Muscle of leg (tissue), 11 donors: ENCODE results near the gene PSMA5. TPM values are rescaled to one million over a fixed set of nuclear protein-coding genes. Genes with fewer than 3 reads are reported as not detected.
"Not testable (repeated sequence)": the region's sequence is repeated elsewhere in the genome, so short reads cannot be mapped to it uniquely, and the experiment has no call there.

ENCODE experiments used
- DNase-seq: peaks from one replicate; pipeline ENCODE4 v3.0.0; 2013
- H3K27ac ChIP-seq: one replicate; pipeline ENCODE4 v1.5.1; 2013; ENCODE audit warnings: mild to moderate bottlenecking, low read length, control low read depth
- H3K27me3 ChIP-seq: one replicate; pipeline ENCODE4 v1.6.1; 2013; ENCODE audit warnings: low read length; ENCODE audit not compliant: control insufficient read depth, insufficient read depth
- H3K36me3 ChIP-seq: one replicate; pipeline ENCODE4 v1.6.1; 2013; ENCODE audit warnings: low read length; ENCODE audit not compliant: control insufficient read depth, insufficient read depth
- H3K4me1 ChIP-seq: one replicate; pipeline ENCODE4 v1.6.1; 2013; ENCODE audit warnings: low read length; ENCODE audit not compliant: control insufficient read depth, insufficient read depth
- H3K4me3 ChIP-seq: one replicate; pipeline ENCODE4 v1.5.1; 2013; ENCODE audit warnings: low read length, control low read depth
- H3K9me3 ChIP-seq: replicated peaks from 2 replicates; pipeline ENCODE4 v1.6.1; 2013; ENCODE audit warnings: low read depth, low read length; ENCODE audit not compliant: control insufficient read depth
- WGBS: methylation state at CpG from one replicate; pipeline ENCODE4 v1.1.5; 2013; ENCODE audit warnings: missing lambda C conversion rate; ENCODE audit not compliant: insufficient coverage; 5-methylcytosine and 5-hydroxymethylcytosine counted together
- polyA plus RNA-seq, 8 donors: library from polyadenylated mRNA; unstranded; fragments of 120-200 nt; gene quantifications; one replicate each; pipeline versions ENCODE4 v1.2.1 to v1.2.3, GENCODE V29; 2013; ENCODE audit warnings: inconsistent platforms in 1 of 8, low replicate concordance in 1 of 8; ENCODE audit not compliant: insufficient read length in 8 of 8, insufficient read depth in 1 of 8
- total RNA-seq: library from RNA; stranded (reverse); fragments of 120-200 nt; gene quantifications from one replicate; pipeline ENCODE4 v1.2.4, GENCODE V29; 2013

The PSMA5 gene
- total and polyA plus RNA-seq, 9 donors: 62.8 to 95.9 (median 80.6) TPM

DNA sequence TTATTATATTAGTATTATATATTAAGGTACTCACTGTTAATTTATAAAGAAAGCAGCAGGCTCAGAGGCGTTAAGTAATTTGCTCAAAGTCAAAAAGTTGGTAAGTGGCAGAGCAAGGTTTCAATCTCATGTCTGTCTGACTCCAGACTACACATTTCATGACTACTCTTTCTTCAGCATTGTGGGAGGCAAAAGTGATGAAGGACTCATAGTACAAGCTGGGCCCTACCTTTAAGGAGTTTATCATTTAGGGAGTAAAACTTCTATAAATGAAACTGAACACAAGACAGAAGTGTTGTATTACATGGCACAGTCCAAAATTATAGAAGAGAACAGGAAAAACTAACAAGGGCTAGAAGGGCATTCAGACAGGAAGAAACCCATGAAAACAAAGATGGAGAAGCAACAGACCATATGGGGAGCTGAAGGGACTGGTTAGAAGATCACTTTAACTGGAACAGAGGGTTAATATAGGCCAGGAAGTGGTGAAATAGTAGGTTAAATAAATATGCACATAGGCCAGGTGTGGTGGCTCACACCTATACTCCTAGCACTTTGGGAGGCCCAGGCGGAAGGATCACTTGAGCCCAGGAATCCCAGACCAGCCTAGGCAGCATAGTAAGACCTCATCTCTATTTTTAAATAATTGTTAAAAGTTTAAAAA lies 40.1 kb downstream of the PSMA5 start:
- Histone ChIP-seq H3K36me3 (no peaks in the 10 kb centered on the region), H3K4me1 (peaks cover 10% of the 10 kb centered on the region), H3K9me3 (no peaks in the 10 kb centered on the region), H3K27ac (no peak overlapping the region), H3K27me3 (no peaks in the 10 kb centered on the region), H3K4me3 (no peak overlapping the region)
- DNase-seq: no peak
- WGBS: no CpG with 5 or more reads among the region's 2 CpGs

DNA sequence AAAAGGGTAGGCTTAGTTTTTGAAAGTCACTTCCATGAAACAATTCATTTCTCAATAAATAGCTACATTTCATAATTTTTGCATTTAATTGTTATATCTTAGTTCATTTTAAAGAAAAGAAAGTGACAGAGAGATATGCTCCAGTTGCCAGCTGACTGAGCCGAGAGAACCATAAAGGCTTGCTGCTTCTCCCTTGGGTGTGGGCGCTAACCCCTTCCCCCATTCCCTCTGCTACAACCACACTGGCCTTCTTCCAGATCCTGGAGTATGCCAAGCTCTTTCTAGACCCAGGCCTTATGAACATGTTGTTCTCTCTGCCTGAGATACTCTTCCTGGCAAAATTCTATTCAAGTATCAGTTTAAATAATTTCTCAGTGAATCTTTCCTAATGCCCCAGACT lies 40.8 kb downstream of the PSMA5 start:
- DNase-seq: no peak
- Histone ChIP-seq H3K9me3 (no peaks in the 10 kb centered on the region), H3K27me3 (no peaks in the 10 kb centered on the region), H3K27ac (no peak overlapping the region), H3K4me3 (no peak overlapping the region), H3K36me3 (no peaks in the 10 kb centered on the region), H3K4me1 (peaks cover 10% of the 10 kb centered on the region)
- WGBS: 70% methylated on average over 2 of the region's 2 CpGs

DNA sequence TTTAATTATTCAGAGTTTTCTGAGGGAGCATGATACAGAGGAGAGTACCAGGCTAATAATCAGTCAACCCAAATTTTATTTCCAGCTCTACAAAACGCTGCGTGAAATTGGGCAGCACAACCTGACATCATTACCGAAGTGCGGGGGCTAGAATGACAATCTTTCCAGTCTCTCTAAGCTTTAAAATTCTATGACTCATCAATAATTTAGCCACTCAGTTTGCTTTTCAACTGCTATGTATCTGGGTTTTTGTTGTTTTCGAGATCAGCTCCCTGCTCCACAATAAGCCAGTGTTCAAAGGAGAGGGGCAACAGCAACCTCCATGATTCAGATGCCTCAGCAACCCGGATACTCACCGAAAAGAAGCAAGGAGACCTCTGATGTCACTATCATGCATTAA lies 42.4 kb downstream of the PSMA5 start:
- Histone ChIP-seq H3K36me3 (no peaks in the 10 kb centered on the region), H3K27ac (no peak overlapping the region), H3K9me3 (no peaks in the 10 kb centered on the region), H3K27me3 (no peaks in the 10 kb centered on the region), H3K4me1 (no peaks in the 10 kb centered on the region), H3K4me3 (no peak overlapping the region)
- no peak for DNase-seq
- 93% methylated on average over 7 of the region's 7 CpGs for WGBS

DNA sequence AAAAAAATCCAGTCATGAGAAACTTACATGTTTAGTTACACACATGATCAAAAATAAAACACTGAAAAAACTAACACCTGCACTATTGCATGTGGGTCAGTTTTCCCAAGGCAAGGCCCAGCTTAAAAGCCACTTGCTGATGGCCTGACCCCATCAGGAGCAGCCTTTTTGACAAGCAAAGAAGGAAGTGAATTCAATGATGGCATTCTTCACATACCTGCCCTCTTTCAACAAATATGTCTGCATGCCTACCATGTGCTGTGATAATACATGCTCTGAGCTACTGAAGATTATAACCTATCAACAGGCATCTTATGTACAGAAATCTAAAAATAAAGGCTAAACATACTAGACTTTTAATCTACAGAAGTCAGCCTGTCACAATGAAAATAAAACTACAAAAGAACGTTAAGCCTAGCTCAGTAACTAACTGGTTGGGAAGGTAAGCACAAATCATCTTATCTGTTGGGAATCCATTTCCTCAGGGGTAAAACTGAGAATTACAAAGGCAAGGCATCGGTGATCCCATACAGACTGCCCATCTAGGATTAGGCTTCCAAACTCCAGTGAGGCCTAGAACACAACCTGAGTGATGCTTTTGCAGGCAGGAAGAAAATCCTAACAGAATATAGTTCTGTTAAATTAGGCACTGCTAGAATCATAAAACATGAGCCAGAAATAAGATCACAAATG lies 43.0 kb downstream of the PSMA5 start:
- 55% methylated on average over 2 of the region's 2 CpGs for WGBS
- Histone ChIP-seq H3K4me3 (no peak overlapping the region), H3K36me3 (no peaks in the 10 kb centered on the region), H3K4me1 (no peaks in the 10 kb centered on the region), H3K27ac (no peak overlapping the region), H3K27me3 (no peaks in the 10 kb centered on the region), H3K9me3 (no peaks in the 10 kb centered on the region)
- no peak for DNase-seq

DNA sequence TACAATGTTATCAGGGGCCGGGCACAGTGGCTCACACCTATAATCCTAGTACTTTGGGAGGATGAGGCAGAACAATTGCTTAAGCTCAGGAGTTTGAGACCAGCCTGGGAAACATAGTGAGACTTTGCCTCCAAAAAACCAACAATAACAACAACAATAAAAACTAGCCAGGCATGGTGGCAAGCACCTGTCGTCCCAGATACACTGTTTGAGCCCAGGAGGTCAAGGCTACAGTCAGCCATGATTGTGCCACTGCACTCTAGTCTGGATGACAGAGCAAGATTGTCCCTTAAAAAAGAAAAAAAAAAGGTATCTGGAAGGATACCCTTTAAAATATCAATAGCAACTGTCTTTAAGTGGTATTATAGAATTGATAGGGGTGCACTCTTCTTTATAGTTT lies 44.7 kb downstream of the PSMA5 start:
- WGBS: 80% methylated on average over 1 of the region's 2 CpGs
- Histone ChIP-seq H3K4me1 (no peaks in the 10 kb centered on the region), H3K9me3 (no peaks in the 10 kb centered on the region), H3K27me3 (no peaks in the 10 kb centered on the region), H3K4me3 (no peak overlapping the region), H3K27ac (no peak overlapping the region), H3K36me3 (no peaks in the 10 kb centered on the region)
- no peak for DNase-seq

DNA sequence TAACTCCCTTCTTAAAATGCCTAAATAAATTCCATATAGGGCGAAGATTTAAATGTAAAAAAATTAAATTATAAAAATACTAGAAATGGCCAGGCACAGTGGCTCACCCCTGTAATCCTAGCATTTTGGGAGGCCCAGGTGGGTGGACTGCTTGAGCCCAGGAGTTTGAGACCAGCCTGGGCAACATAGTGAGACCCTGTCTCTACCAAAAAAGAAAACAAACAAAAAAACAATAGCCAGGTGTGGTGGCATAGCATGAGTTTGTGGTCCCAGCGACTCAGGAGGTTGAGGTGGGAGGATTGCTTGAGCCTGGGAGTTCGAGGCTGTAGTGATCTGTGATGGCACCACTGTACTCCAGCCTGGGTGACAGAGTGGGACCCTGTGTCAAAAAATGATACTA lies 46.3 kb downstream of the PSMA5 start:
- 100% methylated on average over 2 of the region's 3 CpGs for WGBS
- H3K27me3 ChIP-seq: no peaks in the 10 kb centered on the region
- no peaks in the 10 kb centered on the region for H3K36me3 ChIP-seq
- no peak overlapping the region for H3K4me3 ChIP-seq
- no peaks in the 10 kb centered on the region for H3K4me1 ChIP-seq
- no peaks in the 10 kb centered on the region for H3K9me3 ChIP-seq
- no peak overlapping the region for H3K27ac ChIP-seq
- DNase-seq: no peak

DNA sequence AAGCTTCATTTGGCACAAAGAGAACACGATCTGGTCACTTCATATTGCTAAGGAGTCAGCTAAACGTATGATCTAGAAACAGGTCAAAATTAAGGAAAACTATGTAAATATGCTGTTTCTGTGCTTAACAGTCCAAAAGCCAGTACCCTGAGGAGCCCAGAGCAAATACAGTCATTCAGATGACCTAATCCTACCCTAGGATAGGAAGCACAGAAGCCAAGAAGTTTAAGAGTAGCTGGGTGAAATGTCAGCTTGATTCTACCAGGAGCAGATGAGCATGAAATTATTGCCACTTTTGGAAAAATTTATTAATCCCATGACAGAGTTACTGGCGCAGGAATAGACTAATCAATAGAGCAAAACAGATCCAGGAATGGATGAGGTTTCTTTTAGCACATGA lies 46.8 kb downstream of the PSMA5 start:
- 80% methylated on average over 1 of the region's 3 CpGs for WGBS
- no peak overlapping the region for H3K4me3 ChIP-seq
- no peak for DNase-seq
- no peaks in the 10 kb centered on the region for H3K9me3 ChIP-seq
- H3K4me1 ChIP-seq: no peaks in the 10 kb centered on the region
- H3K27me3 ChIP-seq: no peaks in the 10 kb centered on the region
- H3K36me3 ChIP-seq: no peaks in the 10 kb centered on the region
- no peak overlapping the region for H3K27ac ChIP-seq

DNA sequence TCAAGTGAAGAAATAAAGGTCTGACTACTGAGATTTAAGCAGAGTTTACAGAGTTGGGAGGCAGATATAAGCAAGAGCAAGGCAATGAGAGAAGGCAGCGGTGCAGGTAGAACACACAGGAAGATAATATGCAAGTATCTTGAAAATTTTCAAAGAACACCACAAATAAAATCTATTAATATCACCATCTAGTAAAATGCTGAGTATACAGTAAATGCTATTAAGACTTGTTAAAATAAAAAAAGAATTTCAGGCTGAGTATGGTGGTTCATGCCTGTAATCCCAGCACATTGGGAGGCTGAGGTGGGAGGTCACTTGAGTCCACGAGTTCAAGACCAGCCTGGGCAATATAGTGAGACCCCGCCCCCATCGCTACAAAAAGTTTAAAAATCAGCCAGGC lies 48.5 kb downstream of the PSMA5 start:
- no peaks in the 10 kb centered on the region for H3K36me3 ChIP-seq
- 92% methylated on average over 3 of the region's 4 CpGs for WGBS
- H3K4me3 ChIP-seq: no peak overlapping the region
- H3K9me3 ChIP-seq: no peaks in the 10 kb centered on the region
- no peak for DNase-seq
- H3K27me3 ChIP-seq: no peaks in the 10 kb centered on the region
- H3K27ac ChIP-seq: no peak overlapping the region
- H3K4me1 ChIP-seq: peaks cover 3% of the 10 kb centered on the region

DNA sequence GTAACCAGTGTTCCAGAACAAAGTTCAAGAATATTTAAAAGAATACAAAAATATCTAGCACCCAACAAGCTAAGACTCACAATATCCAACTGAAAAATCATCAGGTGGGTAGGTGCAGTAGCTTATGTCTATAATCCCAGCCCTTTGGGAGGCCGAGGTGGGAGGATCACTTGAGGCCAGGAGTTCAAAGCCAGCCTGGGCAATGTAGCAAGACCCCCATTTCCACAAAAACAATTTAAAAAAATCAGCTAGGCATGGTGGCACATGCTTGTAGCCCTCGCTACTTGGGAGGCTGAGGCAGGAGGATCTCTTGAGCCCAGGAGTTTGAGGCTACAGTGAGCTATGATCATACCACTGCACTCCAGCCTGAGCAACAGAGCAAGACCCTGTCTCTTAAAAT lies 52.6 kb downstream of the PSMA5 start:
- not testable (repeated sequence) for H3K27ac ChIP-seq, H3K4me3 ChIP-seq, H3K4me1 ChIP-seq, H3K9me3 ChIP-seq, H3K36me3 ChIP-seq, H3K27me3 ChIP-seq, DNase-seq
- WGBS: no CpG with 5 or more reads among the region's 2 CpGs

DNA sequence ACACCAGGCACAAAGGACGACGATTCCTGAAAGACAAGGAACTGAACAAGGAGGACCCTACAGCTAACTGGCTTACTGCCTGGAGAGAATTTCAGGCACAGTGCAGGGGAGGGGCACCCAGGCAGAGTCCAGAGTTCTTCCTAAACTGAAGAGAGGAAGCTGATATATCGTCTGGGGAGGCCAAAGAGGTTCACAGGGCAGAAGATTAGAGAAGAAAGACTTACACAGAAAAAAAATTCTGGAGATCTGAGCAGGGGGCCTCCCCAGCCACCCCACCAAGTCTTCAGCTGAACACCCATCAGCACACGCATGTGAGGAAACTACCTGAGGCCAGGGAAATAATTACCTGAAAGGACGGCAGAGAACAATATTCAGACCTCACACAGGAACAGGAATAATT lies 53.1 kb downstream of the PSMA5 start:
- Histone ChIP-seq H3K27ac (no peak overlapping the region), H3K9me3 (no peaks in the 10 kb centered on the region), H3K4me1 (peaks cover 9% of the 10 kb centered on the region), H3K36me3 (no peaks in the 10 kb centered on the region), H3K27me3 (no peaks in the 10 kb centered on the region), H3K4me3 (no peak overlapping the region)
- DNase-seq: no peak
- WGBS: 57% methylated on average over 3 of the region's 5 CpGs
